GM10266 (cell line): ENCODE measurements around the gene LMOD3.

Experiments
- DNase-seq: peaks from one replicate; pipeline ENCODE4 v3.0.0; 2012; ENCODE audit errors: extremely low spot score
- TF ChIP-seq, protein P1 (sequence below): IDR thresholded peaks from 2 replicates; pipeline ENCODE4 v1.5.1; 2012; ENCODE audit warnings: mild to moderate bottlenecking, low read depth; ENCODE audit not compliant: control insufficient read depth, insufficient read depth; ENCODE audit errors: missing control alignments

The LMOD3 gene

DNA sequence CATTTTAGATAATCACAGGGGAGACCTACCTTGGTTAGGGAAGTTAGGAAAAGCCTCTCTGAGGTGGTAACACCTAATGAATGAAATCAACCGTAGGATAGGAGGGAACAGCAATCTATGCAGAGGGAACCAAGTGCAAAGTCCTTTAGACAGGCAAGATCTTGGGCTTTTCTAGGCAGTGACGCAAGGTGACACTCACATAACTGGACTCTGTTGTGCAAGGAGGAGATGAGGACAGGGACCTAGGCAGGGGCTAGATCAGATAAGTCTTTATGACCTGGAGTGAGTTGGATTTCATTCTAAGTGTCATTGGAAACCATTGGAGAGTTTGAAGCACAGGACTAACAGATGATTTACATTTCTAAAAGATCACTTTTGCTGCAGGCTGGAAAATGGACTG, 4.6 kb upstream of the LMOD3 start:
- TF ChIP-seq, protein P1, sequence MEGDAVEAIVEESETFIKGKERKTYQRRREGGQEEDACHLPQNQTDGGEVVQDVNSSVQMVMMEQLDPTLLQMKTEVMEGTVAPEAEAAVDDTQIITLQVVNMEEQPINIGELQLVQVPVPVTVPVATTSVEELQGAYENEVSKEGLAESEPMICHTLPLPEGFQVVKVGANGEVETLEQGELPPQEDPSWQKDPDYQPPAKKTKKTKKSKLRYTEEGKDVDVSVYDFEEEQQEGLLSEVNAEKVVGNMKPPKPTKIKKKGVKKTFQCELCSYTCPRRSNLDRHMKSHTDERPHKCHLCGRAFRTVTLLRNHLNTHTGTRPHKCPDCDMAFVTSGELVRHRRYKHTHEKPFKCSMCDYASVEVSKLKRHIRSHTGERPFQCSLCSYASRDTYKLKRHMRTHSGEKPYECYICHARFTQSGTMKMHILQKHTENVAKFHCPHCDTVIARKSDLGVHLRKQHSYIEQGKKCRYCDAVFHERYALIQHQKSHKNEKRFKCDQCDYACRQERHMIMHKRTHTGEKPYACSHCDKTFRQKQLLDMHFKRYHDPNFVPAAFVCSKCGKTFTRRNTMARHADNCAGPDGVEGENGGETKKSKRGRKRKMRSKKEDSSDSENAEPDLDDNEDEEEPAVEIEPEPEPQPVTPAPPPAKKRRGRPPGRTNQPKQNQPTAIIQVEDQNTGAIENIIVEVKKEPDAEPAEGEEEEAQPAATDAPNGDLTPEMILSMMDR = no peak
- DNase-seq = no peak

DNA sequence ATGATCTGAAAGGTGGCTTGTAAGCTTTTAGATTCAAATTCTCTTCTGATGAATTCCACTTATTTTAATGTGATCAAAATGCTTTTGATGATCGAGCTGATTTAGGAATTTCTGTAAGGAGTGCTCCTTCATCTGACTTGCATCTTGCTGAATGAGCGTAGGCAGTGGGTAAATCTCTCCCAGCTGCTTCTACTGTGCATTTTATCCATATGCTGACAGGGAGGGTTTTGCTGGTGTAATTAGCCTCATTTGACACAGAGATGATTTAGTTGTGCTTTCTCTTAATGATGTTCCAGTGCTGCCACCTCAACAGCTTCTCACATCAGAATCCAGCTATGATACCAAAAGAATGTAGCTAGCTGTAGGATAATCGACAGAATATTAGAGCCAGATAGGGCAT, 3.8 kb upstream of the LMOD3 start:
- TF ChIP-seq, protein P1 = no peak
- no peak for DNase-seq

DNA sequence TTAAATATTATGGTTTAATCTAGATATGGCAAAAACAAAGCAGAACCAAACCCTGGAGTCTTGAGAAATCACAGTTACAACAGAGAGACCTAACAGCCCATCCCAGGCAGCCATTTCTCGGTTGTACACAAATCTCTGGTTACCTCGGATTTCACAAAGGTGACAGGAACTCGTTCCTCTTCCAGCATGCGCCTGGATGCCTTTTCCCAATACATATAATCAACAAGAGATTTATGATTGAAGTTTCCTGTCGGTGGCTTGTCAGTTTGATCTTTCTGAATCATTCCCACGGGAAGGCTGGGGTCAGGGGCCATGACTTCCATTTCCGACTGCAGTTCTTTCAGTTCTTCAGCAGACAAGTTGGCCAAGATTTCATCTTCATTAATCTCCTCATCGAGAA, 445 bp downstream of the LMOD3 start:
- DNase-seq = no peak
- TF ChIP-seq, protein P1 = no peak

DNA sequence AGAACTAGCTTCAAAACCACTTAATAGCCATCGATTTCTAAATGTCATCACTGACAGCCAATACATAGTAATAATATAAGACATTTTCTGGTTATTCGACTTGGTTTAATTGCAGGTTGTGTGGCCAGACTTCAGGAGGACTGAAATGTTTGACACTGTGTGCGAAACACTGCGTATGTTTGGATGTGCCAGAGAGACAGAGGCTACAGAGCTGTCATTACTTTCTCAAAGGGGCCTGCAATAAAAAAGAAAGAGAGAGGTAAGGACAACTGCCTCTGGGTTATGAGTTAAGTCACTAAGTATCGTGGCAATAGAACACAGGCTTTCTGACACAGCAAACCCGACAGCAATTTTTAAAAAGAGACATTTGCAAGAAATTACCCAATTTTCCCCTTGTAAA, 882 bp downstream of the LMOD3 start:
- DNase-seq = no peak
- TF ChIP-seq, protein P1 = no peak

DNA sequence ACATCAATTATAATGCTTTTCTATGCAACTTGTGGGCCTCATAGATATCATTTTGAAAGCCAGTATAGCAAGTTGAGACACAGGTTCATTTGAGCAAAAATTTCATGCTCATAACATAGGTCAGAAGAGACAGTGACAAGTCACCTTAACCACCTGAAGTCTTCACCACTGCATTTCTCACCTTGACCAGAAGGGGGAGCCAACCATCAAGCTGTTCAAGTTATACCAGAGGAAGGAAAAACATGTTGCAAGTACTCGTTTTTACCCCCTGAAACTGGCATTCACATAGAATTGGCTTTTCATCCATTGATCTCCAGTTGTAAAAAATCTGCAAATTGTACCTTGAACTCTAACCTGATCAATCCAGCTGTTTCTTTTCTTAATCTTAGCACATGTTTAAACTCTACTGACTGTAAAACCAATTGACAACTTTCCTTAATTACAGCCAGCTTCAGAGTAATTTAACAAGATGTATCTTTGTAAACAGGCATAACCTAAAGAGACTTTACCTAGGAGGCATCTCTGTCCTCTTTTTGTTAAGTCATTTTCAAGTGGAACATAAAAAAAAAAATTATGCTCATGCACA, 1.4 kb downstream of the LMOD3 start:
- DNase-seq = peak; percentile 40
- TF ChIP-seq, protein P1 = peak; percentile 84

DNA sequence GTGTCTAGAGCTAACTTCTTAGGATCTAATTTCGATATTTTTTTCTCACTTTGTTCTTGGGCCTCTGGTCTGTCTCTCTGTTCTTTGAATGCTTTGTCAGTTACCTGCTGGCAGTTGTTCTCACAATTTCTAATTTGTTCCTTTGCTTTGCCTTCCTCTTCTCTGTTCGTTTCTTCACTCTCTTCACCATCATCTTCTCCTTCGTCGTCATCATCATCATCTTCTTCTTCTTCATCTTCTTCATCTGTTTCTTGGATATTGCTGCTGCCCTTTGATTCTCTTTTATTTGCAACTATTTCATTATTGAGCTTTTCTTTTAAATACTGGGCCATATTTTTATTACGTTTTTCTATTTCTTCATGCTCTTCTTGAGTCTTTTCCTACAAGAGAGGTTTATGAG, 2.7 kb downstream of the LMOD3 start:
- TF ChIP-seq, protein P1 = no peak

DNA sequence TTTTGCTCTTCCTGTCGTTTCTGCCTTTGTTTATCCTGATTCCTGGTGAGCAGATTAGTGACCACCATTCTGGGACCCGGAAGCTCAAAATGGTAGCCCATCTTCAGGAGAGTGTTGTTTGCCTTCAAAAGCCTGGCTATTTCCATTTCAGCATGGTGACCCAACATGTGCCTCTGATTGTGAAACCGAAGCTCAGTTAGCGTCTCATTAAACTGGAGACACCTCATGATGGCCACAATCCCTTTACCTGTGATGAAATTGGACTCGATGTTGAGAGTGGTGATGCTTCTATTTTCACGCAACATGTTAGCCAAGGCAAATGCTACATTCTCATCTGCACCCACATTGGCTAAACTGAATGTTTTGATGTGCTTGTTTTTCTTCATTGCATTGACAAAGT, 3.3 kb downstream of the LMOD3 start:
- DNase-seq = no peak
- TF ChIP-seq, protein P1 = no peak

More for the DNA sequence above, 2.7 kb downstream of the LMOD3 start:
- DNase-seq = no peak
